GM12878 (cell line): Measurements from ENCODE around the gene MAPKAP1. TPM values are rescaled to one million over a fixed set of nuclear protein-coding genes. Genes with fewer than 3 reads are reported as not detected.

Source experiments
- ATAC-seq: fragments of 200-7000 bp; cut with Tn5 transposase; 3 replicates; pipeline ENCODE4 v1.9.1; 2020; ENCODE audit warnings: mild to moderate bottlenecking, moderate library complexity
- BruUV-seq: library from RNA; stranded (reverse); fragments of 400-500 nt; replicated peaks from 2 replicates; lab custom pipeline; 2021; lab: Mats Ljungman, UMichigan
- CTCF ChIA-PET: fragments of 300-600 bp; sonication (Branson Sonifier 250); formaldehyde crosslinking; extraction: SDS; loops from one replicate; lab custom pipeline; 2021; ENCODE audit warnings: inconsistent platforms; lab: Yijun Ruan, JAX
- POLR2A ChIA-PET: fragments of 350-600 bp; formaldehyde crosslinking; extraction: SDS; loops from one replicate; lab custom pipeline; 2021; ENCODE audit warnings: inconsistent platforms; lab: Charles Lee
- RAD21 ChIA-PET: fragments of 300-600 bp; sonication (Branson Sonifier 250); formaldehyde crosslinking; loops from one replicate; lab custom pipeline; 2023; ENCODE audit warnings: antibody characterized with exemption; ENCODE audit not compliant: unreplicated experiment; lab: Charles Lee
- SMC1A ChIA-PET: fragments of 300-600 bp; sonication (Branson Sonifier 250); formaldehyde crosslinking; loops from one replicate; lab custom pipeline; 2023; ENCODE audit not compliant: unreplicated experiment, uncharacterized antibody; lab: Charles Lee
- DNase-seq: peaks from one replicate; pipeline ENCODE4 v3.0.0-alpha.2; 2011; ENCODE audit warnings: low read depth, low spot score
- FAIRE-seq: peaks from 3 replicates; lab custom pipeline; 2011; peaks lifted over from hg19 to GRCh38; lab: Jason Lieb, UNC
- H2AFZ ChIP-seq: 2 replicates; pipeline ENCODE4 v1.6.0; 2011; ENCODE audit warnings: low read depth, low read length, control low read depth; ENCODE audit not compliant: control insufficient read depth
- H3K27ac ChIP-seq: 2 replicates; pipeline ENCODE4 v1.5.1; 2011; ENCODE audit warnings: control low read depth; ENCODE audit not compliant: control insufficient read depth, insufficient read depth
- H3K27me3 ChIP-seq, 2 experiments: replicated peaks in 1 of 2; 2 replicates each; pipeline versions ENCODE4 v1.6.0 to v1.6.1; 2011; ENCODE audit warnings: low read length in 1 of 2; ENCODE audit not compliant: control insufficient read depth in 2 of 2, insufficient read depth in 2 of 2
- H3K36me3 ChIP-seq, 2 experiments: 2 replicates each; pipeline ENCODE4 v1.5.1; 2011; ENCODE audit warnings: low read length in 1 of 2; ENCODE audit not compliant: control insufficient read depth in 2 of 2, insufficient read depth in 2 of 2
- H3K4me1 ChIP-seq: 2 replicates; pipeline ENCODE4 v1.6.1; 2011; ENCODE audit warnings: mild to moderate bottlenecking, low read length, moderate library complexity, mixed read lengths; ENCODE audit not compliant: control insufficient read depth, insufficient read depth
- H3K4me2 ChIP-seq: 2 replicates; pipeline ENCODE4 v1.6.0; 2011; ENCODE audit warnings: control low read depth; ENCODE audit not compliant: control insufficient read depth, insufficient read depth
- H3K4me3 ChIP-seq: fragments of 200-600 bp; sonication (generic); 2 replicates; pipeline ENCODE4 v1.5.1; 2016
- H3K79me2 ChIP-seq: 2 replicates; pipeline ENCODE4 v1.6.0; 2011; ENCODE audit warnings: low read length; ENCODE audit not compliant: control insufficient read depth, insufficient read depth
- H3K9ac ChIP-seq: 2 replicates; pipeline ENCODE4 v1.8.0; 2011; ENCODE audit warnings: low read length, control low read depth, mixed read lengths; ENCODE audit not compliant: control insufficient read depth, insufficient read depth
- H3K9me3 ChIP-seq: replicated peaks from 3 replicates; pipeline ENCODE4 v1.5.1; 2011; ENCODE audit warnings: mild to moderate bottlenecking, low read length; ENCODE audit not compliant: control insufficient read depth, insufficient read depth
- H4K20me1 ChIP-seq: 2 replicates; pipeline ENCODE4 v1.6.0; 2011; ENCODE audit not compliant: control insufficient read depth, insufficient read depth
- BMI1 ChIP-seq: fragments of 450-650 bp; IDR thresholded peaks from 2 replicates; pipeline ENCODE4 v1.6.1; 2016; ENCODE audit warnings: mild to moderate bottlenecking, moderate library complexity, borderline replicate concordance
- ETV6 ChIP-seq, 2 experiments: fragments of 450-650 bp in 1 of 2; IDR thresholded peaks in 1 of 2; conservative IDR thresholded peaks in 1 of 2; 2 replicates each; pipeline ENCODE4 v1.6.1; 2014; ENCODE audit warnings: antibody characterized with exemption in 1 of 2, borderline replicate concordance in 1 of 2, low read depth in 1 of 2, mild to moderate bottlenecking in 1 of 2, moderate library complexity in 1 of 2
- EZH2 ChIP-seq: IDR thresholded peaks from 2 replicates; pipeline ENCODE4 v1.6.1; 2012; ENCODE audit warnings: low read depth, mild to moderate bottlenecking, control low read depth, inconsistent platforms, low read length, borderline replicate concordance; ENCODE audit not compliant: control insufficient read depth
- HDAC2 ChIP-seq: fragments of 200-600 bp; sonication (generic); IDR thresholded peaks from 2 replicates; pipeline ENCODE4 v1.6.1; 2017
- KLF5 ChIP-seq: fragments of 450-650 bp; IDR thresholded peaks from 2 replicates; pipeline ENCODE4 v1.6.1; 2014; ENCODE audit warnings: mild to moderate bottlenecking; ENCODE audit not compliant: partially characterized antibody
- MXI1 ChIP-seq: fragments of 150-350 bp; IDR thresholded peaks from 2 replicates; pipeline ENCODE4 v1.6.1; 2011; ENCODE audit warnings: low read depth, mild to moderate bottlenecking, inconsistent platforms, low read length, improper control_type of control experiment
- RUNX3 ChIP-seq: IDR thresholded peaks from 2 replicates; pipeline ENCODE4 v1.6.1; 2012; ENCODE audit warnings: low read length, inconsistent platforms
- SUPT20H ChIP-seq: IDR thresholded peaks from 2 replicates; pipeline ENCODE4 v1.6.1; 2011; ENCODE audit warnings: low read depth, mild to moderate bottlenecking, low read length, moderate library complexity, borderline replicate concordance; ENCODE audit not compliant: control insufficient read depth
- WGBS: methylation state at CpG from one replicate; pipeline ENCODE4 v1.1.6; 2016; ENCODE audit warnings: low lambda C conversion rate; ENCODE audit not compliant: insufficient replicate concordance, insufficient coverage; ENCODE audit errors: missing lambda C conversion rate; 5-methylcytosine and 5-hydroxymethylcytosine counted together
- in situ Hi-C: fragments of 300-500 bp; cut with MboI; formaldehyde crosslinking; loops from 9 replicates; pipeline ENCODE4 v1.14.3; 2018; ENCODE audit warnings: mixed read lengths
- intact Hi-C: fragments of 100-400 bp; cut with micrococcal nuclease; formaldehyde crosslinking; loops from one replicate; pipeline ENCODE4 v1.14.2; 2022; ENCODE audit not compliant: unreplicated experiment
- polyA plus RNA-seq, 11 experiments: library from polyadenylated mRNA; depleted of rRNA in 4 of 11; unstranded in 6 of 11; stranded (reverse) in 5 of 11; fragments of >200 nt; fragmentation: Nextera tagmentation in 4 of 11; fragmentation: Illumina TruSeq in 1 of 11; extraction: Ambion mirVana in 4 of 11; extraction: Trizol in 1 of 11; gene quantifications; 1 replicate in 1 of 11; 2 replicates in 10 of 11; pipeline versions ENCODE4 v1.2.1 to v1.2.3, GENCODE V29; 2011 to 2016; ENCODE audit warnings: inconsistent platforms in 2 of 11, missing spikeins in 2 of 11, low read depth in 1 of 11
- total RNA-seq, 4 experiments: library from RNA; depleted of rRNA in 3 of 4; stranded (reverse); fragments of >200 nt in 3 of 4; fragmentation: Illumina TruSeq in 1 of 4; extraction: Trizol in 1 of 4; gene quantifications; 2 replicates each; pipeline versions ENCODE4 v1.2.1 to v1.2.3, GENCODE V29; 2013 to 2021
- TF ChIP-seq, protein P1 (sequence below), 3 experiments: IDR thresholded peaks in 2 of 3; conservative IDR thresholded peaks in 1 of 3; 2 replicates each; pipeline ENCODE4 v1.5.1; 2011; ENCODE audit warnings: low read depth in 3 of 3, low read length in 3 of 3, mild to moderate bottlenecking in 3 of 3, control low read depth in 2 of 3, moderate library complexity in 2 of 3, inconsistent platforms in 1 of 3, mixed read lengths in 1 of 3; ENCODE audit not compliant: control insufficient read depth in 2 of 3, insufficient read depth in 1 of 3; ENCODE audit errors: extremely low read depth in 1 of 3
- TF ChIP-seq, protein P2 (sequence below): fragments of 450-650 bp; IDR thresholded peaks from 2 replicates; pipeline ENCODE4 v1.6.1; 2014; ENCODE audit warnings: mild to moderate bottlenecking

MAPKAP1 gene
- total and polyA plus RNA-seq, 10 of the 15 experiments (the other 5 are each of a cell fraction or from before 2014, with no cell fraction given), result 5.1 to 188 (median 105) TPM

GRCh38 chr9:125505988-125506438 is 201.0 kb downstream of the MAPKAP1 start:
- Histone ChIP-seq H3K4me3 (no peak overlapping the region), H3K27ac (no peak overlapping the region), H2AFZ (no peak overlapping the region), H4K20me1 (no peaks in the 10 kb centered on the region), H3K4me1 (peaks cover 5% of the 10 kb centered on the region; the same call in 1 of the 2 replicates), H3K9ac (no peak overlapping the region), H3K79me2 (no peaks in the 10 kb centered on the region; the same call in none of the 2 replicates), H3K27me3 (no peaks in the 10 kb centered on the region), H3K4me2 (no peak overlapping the region), H3K36me3 (peaks cover 3 to 6% of the 10 kb centered on the region in 2 experiments), H3K9me3 (no peaks in the 10 kb centered on the region)
- ChIA-PET CTCF (no interaction called here), SMC1A (interaction anchor here (0.8 to 2.5 kb wide), 2 partner anchors 14 to 129 kb away, joined by 3 to 6 read pairs; no protein-coding TSS in a partner anchor), RAD21 (interaction anchor here (0.8 kb wide), 1 partner anchor 57 kb away, joined by 3 read pairs; no protein-coding TSS in a partner anchor), POLR2A (no interaction called here)
- ATAC-seq (no peak), DNase-seq (no peak), FAIRE-seq (no peak)
- in situ Hi-C loops, result no loop called here
- TF ChIP-seq MXI1 (no peak), SUPT20H (no peak), HDAC2 (no peak), EZH2 (no peak), KLF5 (no peak), ETV6 (conservative IDR thresholded peaks at IDR 0.05 in 1 of 2, IDR thresholded peaks at IDR 0.05 in 1 of 2; ENCODE audit: borderline replicate concordance in 1 of 2, low read depth in 1 of 2) (no peak), RUNX3 (no peak), BMI1 (no peak)
- TF ChIP-seq, protein P1, sequence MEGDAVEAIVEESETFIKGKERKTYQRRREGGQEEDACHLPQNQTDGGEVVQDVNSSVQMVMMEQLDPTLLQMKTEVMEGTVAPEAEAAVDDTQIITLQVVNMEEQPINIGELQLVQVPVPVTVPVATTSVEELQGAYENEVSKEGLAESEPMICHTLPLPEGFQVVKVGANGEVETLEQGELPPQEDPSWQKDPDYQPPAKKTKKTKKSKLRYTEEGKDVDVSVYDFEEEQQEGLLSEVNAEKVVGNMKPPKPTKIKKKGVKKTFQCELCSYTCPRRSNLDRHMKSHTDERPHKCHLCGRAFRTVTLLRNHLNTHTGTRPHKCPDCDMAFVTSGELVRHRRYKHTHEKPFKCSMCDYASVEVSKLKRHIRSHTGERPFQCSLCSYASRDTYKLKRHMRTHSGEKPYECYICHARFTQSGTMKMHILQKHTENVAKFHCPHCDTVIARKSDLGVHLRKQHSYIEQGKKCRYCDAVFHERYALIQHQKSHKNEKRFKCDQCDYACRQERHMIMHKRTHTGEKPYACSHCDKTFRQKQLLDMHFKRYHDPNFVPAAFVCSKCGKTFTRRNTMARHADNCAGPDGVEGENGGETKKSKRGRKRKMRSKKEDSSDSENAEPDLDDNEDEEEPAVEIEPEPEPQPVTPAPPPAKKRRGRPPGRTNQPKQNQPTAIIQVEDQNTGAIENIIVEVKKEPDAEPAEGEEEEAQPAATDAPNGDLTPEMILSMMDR (IDR thresholded peaks at IDR 0.05 in 2 of 3, conservative IDR thresholded peaks at IDR 0.05 in 1 of 3; ENCODE audit: control insufficient read depth in 2 of 3, extremely low read depth in 1 of 3, insufficient read depth in 1 of 3, low read depth in 3 of 3, low read length in 3 of 3), result no peak
- TF ChIP-seq, protein P2, sequence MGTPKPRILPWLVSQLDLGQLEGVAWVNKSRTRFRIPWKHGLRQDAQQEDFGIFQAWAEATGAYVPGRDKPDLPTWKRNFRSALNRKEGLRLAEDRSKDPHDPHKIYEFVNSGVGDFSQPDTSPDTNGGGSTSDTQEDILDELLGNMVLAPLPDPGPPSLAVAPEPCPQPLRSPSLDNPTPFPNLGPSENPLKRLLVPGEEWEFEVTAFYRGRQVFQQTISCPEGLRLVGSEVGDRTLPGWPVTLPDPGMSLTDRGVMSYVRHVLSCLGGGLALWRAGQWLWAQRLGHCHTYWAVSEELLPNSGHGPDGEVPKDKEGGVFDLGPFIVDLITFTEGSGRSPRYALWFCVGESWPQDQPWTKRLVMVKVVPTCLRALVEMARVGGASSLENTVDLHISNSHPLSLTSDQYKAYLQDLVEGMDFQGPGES, result no peak
- WGBS, result 97% methylated on average over 14 of the region's 14 CpGs
- intact Hi-C loops, result no loop called here
- BruUV-seq, result no TSS peak
